Activated T-helper 1 cell treated with Interleukin-2 at 50 U/mL for 16 hours (primary cell): ENCODE data around the gene PPP6R1.

Source experiments
- DNase-seq: peaks from one replicate; pipeline ENCODE4 v3.0.0-alpha.2; 2020; ENCODE audit warnings: low read depth

PPP6R1 gene

DNA sequence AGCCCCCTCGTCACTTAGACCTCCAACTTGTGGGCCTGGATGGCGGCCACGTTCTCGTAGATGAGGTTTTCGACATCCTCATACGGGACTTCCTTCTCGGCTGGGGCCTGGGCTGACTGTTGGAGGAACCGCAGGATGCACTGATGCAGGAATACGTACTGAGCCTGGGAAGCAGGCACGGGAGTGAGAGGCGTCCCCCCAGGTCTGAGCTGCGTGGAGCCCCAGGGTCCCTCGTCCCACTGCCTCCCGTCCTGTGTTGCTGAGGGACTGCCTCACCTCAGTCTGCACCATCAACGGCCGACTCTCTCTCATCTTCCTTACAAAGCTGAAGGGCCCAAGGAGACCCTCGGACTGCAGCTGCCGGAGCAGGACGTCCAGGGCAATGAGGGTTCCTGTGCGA, 77.1 kb downstream of the PPP6R1 start:
- DNase-seq, result no peak
